Measurements from ENCODE around the gene PIK3CB.
"Not testable (repeated sequence)": the region's sequence is repeated elsewhere in the genome, so short reads cannot be mapped to it uniquely, and the experiment has no call there.

PIK3CB gene

DNA sequence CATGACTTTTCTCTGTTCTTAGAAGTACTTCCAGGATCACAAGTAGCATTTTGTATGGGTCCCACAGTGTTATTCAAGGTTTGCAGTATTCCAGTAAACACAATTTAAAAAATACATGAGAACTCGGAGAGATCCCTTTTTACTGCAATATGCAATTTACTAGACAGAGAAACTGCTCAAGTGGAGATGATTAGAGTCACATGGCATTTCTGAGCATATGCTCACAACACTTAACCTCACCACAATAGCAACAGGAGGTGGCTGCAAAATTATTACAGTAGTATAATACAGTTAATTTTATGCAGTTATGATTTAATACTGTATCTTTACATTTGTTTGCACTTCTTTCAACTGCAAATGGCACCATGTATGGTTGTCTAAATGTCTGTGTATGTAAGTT, 87.5 kb downstream of the PIK3CB start:
- no peak for DNase-seq (ENCODE audit: low spot score)

DNA sequence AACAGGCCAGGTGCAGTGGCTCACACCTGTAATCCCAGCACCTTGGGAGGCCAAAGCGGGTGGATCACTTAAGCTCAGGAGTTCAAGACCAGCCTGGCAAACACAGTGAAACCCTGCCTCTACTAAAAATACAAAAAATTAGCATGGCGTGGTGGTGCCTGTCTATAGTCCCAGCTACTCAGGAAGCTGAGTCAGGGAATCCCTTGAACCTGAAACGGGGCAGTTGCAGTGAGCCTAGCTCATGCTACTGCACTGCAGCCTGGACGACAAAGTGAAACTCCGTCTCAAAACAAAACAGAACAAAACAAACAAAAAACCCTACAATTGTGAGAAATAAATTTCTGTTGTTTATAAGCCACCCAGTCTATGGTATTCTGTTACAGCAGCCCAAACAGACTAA, 94.7 kb downstream of the PIK3CB start:
- no peak for DNase-seq (ENCODE audit: low spot score)

DNA sequence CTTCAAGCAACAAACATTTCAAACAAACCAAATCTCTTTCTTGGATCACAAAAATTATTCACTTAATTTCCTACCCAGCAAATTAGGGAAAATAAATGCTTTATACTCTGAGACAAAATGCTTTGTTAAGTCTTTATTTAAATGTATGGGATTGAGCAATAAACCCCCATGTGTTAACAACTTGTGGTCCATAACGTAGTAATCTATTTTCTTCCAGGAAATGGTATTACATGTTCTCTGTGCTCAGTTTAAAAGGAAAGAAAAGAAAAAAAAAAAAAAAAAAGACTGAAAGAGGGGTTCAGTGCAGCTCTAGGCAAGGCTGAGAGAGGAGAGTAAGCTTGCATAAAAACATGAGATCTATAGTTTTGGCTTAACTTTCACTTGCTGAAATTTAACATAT, 102.3 kb downstream of the PIK3CB start:
- no peak for DNase-seq (ENCODE audit: low spot score)

DNA sequence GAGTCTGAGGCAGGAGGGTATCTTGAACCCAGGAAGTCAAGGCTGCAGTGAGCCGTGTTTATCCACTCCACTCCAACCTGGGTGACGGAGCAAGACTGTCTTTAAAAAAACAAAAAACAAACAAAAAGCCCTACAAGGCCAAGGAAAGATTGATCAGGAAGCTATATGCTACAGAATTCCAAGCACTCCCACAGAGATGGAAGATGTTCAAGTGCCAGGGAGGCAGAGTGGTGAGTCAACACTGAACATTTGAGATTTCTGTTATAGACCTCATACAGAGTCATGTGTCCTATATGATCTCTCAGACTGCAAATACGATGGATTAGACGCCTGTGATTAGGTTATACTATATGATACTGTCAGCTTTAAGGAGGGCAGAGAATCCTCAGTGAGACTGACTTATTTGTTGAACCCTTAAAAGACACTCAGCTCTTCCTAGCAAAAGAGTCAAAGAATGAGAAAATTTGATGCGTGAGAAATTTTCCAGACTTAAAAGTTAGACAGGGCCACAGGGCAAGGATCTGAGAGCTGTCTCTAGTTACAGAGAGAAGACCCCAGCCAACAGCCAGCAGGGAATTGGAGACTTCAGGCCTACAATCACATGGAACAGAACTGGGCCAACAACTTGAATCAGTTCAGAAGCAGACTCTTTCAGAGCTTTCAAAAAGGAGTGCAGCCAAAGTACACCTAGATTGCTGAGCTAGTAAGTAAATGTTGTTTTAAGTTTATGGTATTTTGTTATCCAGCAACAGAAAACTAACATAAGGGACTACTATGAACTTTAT, 107.6 kb downstream of the PIK3CB start:
- peak; percentile 22 for DNase-seq (ENCODE audit: low spot score)

DNA sequence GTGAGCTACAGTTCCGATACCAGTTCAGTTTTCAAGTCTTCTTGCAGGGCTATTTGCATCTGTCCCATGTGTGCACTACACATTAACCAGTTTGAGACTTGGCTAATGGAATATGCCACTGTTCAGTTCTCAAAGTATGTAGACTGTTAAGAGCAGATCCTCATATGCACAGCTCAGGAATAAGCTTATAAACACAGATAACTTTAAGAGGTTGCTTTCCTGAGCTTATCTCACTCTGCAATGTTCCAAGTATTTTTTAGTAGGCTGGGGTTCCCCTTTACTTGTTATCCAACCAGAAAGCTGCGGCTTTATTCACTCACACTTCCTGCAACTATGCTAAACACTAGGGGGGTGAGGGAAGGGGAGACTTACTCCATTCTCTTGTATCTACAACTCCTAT, 108.7 kb downstream of the PIK3CB start:
- not testable (repeated sequence) for DNase-seq (ENCODE audit: low spot score)

DNA sequence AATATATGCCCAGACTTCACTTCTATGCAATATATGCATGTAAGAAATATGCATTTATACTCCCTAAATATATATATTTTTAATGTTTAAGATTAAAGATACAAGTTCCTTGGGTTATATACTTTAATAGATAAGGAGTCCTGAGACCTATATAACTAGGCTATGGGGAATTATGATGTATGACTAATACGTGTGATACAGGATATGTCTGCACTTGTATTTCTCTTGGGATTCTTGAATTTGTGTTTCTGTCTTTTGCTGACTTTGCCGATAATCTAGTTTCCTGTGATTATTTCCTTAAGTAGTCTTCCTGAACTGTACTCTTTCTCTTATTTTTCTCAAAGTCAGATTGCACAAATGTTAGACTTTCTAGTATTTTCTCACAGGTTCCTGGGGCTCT, 109.6 kb downstream of the PIK3CB start:
- no peak for DNase-seq (ENCODE audit: low spot score)

DNA sequence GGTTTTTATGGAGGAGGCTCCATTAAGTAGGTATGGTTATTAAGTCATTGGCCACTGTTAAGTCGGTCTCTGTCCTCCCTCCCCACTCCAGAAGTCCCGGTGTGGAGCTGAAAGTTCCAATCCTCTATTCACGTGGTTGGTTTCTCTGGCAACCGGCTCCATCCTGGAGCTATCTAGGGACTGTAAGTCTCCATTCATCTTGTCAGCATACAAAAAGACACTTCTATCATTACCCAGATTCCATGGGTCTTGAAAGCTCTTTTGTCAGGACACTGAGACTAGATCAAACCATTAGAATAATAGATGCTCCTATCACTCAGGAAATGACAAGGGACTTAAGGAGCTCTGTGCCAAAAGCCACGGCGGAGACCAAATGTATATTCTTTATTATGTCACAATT, 110.3 kb downstream of the PIK3CB start:
- peak; percentile 93 for DNase-seq (ENCODE audit: low spot score)

DNA sequence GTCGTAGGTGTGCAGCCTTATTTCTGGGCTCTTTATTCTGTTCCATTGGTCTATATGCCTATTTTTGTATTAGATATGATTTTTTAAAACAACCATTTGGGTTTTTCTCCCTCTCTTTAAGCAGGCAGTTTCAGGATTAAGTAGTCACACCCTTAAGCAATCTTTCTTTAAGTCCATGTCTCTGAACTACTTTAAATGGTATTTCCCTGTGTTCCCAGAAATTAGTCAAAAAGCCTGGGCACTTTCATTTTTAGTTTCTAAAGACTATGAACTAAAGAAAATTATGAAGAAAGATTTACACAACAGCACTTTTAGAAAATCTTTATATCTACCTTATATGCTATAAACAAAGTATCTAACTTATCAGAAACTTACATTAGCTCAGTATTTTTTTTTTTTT, 115.9 kb downstream of the PIK3CB start:
- DNase-seq (ENCODE audit: low spot score): no peak

DNA sequence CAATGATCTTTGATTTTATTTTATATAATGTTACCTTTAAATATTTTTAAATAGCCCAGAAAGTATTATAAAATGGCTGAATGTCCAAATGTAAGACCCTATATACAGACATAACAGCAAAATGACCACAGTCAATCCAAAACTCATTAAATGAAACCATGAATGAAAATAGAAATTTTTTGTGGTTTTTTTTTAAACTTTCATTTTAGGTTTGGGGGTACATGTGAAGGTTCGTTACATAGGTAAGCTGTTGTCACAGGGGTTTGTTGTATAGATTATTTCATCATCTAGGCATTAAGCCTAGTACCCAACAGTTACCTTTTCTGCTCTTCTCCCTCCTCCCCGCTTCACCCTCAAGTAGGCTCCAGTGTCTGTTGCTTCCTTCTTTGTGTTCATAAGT, 117.4 kb downstream of the PIK3CB start:
- DNase-seq (ENCODE audit: low spot score): no peak

DNA sequence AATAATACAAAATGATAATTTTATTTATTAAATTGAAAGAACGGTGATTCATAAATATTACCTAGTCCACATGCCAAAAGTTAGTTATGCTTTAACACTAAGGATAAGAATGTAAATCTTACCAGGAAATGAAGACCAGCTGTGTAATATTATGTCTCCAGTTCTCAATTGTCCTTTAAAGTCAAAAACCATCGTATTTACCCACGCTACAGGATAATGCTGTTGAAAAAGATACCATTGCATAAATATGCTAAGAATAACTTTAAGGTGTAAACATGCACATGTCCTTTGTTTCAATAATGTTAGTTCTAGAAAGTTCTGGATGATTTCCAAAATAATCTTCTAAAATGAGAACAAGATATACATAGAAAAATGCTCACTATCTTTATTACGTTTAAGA, 122.6 kb downstream of the PIK3CB start:
- DNase-seq (ENCODE audit: low spot score): no peak

DNA sequence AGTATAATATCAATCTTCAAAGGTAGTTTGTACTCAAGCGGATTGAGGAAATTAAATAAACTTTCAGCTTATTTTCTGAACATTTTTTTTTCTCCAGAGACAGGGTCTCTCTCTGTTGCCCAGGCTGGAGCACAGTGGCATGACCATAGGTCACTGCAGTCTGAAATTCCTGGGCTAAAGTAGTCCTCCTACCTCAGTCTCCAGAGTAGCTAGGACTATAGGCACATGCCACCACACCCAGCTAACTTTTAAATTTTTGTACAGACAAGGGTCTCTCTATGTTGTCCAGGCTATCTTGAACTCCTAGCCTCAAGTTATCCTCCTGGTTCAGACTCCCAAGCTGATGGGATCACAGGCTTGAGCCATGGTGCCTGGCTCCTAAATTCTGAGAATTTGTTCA, 129.1 kb downstream of the PIK3CB start:
- no peak for DNase-seq (ENCODE audit: low spot score)

DNA sequence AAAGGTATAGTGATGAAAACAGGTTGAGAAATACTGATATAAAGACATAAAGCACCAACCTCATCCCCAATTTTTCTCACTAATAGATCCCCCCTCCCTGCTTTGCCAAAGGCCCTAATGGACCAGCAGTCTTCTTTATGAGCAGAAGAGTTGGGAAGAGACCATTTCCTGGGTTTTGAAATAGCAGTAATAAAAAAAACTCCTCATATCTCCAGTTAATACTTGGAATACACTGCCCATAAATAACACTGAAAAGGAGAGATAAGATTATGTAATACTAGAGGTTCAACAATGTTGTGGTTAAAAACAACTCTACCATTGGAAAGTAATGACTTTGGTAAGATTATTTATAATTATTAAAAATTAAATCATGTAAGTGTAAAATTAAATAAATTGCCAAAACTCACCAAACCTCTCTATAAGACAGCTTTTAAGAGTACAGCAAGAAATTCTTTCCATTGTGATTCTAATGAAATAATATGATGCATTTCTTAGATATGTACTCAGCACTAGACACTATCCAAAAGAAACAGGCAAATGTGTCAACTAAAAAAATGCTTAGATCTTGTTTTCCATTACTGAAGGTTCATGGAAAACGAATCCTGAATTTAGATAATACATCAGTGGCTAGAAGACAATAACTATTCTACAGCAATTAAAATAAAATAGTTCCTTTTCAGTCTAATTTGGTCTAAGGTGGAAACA, 137.9 kb downstream of the PIK3CB start:
- no peak for DNase-seq (ENCODE audit: low spot score)

DNA sequence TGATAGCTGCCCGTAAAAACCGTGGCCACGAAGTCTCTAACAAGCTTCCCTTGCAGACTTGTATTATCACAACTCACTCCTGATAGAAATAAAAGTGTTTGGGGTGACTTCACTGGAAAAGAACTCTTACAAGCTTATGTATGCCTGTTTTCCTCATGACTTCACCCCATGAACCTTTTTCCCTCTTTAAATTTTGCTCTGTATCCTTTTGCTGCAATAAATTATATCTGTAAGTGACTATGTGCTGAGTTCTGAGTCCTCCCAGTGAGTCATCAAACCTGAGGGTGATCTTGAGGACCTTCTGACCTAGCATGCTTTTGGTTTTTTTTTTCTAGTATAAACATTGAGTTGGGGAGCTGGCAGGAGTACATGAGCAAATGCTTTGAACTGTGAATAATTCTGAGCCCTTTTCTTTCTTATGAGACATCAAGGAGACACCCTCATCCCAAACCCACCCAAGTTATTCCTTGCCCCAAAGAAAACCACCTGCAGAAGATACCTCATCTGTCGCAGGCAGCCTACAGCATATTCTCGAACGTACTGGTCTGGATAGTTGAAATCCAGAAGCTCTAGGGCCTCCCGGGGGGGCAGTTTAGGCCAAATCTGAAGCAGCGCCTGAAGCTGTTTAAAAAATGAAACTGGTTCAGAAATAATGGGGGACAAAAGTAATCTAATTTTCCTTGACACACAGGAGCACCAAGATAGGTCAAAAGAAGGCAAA, 140.3 kb downstream of the PIK3CB start:
- no peak for DNase-seq (ENCODE audit: low spot score)

DNA sequence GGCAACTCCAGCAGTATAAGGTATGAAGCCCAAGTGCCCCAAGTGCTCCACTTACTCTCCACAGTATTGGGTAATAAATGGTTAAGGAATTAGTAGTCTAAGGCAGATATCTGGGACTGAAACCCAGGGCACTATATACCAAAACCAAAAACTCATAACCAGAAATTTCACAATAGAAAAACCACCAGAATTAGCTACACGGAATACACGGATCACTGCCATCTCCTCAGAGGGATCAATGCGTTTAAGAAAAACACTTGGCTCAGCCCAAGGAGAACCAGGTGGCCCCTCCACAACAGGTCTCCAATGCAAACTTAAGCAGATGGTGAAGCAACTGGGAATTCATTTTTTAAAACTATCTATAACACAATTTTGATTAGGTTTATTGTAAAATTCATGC, 142.6 kb downstream of the PIK3CB start:
- DNase-seq (ENCODE audit: low spot score): no peak

DNA sequence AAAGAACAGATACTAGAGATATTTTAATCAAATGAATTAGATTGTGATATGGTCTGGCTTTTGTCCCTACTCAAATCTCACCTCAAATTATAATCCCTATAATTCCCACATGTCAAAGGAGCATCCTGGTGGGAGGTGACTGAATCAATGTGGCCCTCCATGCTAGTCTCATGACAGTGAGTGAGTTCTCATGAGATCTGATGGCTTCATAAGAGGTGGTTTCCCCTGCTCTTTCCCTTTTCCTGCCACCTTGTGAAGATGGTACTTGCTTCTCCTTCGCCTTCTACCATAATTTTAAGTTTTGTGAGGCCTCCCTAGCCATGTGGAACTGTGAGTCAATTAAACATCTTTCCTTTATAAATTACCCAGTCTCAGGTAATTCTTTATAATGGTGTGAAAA, 143.4 kb downstream of the PIK3CB start:
- no peak for DNase-seq (ENCODE audit: low spot score)

DNA sequence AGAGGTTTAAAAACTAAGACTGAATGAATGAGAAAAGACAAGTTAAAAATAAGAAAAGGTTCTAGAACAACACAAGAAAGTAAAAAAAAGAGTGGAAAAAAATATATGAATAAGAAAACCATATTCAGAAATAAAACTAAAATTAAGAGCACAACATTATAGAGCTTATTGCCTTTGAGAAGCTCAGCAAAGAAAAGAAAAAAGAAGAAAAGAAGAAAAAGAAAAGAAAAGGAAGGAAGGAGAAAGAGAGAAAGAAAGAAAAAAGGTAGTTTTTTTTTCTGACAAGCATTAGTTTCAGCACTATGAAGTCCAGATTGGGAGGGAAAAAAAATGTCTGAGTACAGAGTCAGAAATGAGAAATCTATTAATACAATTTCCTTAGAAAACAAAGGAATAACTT, 144.7 kb downstream of the PIK3CB start:
- DNase-seq (ENCODE audit: low spot score): no peak

DNA sequence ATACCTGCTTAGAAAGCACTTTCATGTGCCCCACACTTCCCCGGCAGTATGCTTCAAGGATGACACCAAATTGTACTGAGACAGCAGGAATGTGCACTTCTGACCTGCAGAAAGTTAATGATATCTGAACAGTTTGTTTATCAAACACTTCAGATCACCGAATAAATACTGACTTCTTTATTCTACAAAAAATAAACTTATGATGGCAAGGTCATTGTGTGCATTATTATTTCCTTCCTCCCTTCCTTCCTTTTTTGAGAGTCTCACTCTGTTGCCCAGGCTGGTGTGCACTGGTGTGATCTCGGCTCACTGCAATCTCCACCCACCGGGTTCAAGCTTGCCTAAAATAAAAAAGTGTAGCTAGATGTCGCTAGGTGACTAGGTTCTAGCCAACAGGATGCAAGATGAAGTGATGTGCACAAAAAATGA, 145.8 kb downstream of the PIK3CB start:
- no peak for DNase-seq (ENCODE audit: low spot score)

DNA sequence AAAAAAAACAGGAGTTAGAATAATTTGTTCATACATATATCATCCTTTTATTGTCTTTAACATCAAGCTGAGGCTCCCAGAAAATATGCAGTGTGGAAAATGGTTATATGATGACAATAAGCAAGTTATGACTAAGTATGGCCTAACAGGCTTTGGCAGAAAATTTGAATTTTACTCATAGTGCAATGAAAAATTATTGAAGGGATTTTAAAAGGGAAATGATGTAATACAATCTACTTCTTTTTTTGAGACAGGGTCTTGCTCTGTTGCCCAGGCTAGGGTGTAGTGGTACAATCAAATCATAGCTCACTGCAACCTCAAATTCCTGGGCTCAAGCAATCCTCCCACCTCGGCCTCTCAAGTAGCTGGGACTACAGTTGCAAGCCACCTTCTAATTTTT, 147.5 kb downstream of the PIK3CB start:
- no peak for DNase-seq (ENCODE audit: low spot score)

DNA sequence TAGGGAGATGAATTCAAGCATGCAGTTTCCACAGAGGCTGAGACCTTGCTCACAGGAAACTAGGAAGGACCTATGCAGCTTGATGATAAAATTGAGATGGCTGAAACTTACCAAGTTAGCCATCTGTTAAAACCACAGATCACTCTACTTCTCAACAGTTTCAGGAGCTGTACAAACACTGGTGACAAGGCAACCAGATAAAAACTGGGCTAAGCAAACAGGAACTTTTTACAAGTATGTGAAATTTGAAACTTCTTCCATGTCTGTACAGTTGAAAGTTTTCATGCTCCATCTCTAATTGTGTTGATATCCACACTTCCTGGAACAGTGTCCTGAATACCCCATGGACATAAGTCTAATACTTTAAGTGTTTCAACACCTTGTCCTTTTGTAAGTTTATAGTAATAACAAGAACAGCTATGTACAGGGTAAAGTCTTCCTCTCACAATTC, 147.9 kb downstream of the PIK3CB start:
- no peak for DNase-seq (ENCODE audit: low spot score)

DNA sequence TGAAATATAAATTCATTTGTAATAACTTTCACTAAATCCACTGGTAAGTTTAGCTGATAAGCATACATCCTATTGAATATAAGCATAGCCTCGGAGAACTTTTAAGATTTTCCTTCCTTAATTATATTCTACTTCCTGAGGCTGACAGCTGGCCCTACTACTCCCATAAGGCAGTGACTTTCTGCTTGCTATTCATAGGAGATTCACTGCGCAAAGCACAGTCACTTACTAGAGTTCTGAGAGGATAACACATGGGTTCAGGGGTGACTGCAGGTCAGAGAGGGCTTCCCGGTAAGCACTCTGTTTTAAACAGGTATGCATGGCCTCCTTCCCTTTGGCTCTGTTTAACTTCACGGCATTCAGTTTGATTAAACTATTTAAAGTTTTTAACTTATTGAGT, 150.3 kb downstream of the PIK3CB start:
- no peak for DNase-seq (ENCODE audit: low spot score)

DNA sequence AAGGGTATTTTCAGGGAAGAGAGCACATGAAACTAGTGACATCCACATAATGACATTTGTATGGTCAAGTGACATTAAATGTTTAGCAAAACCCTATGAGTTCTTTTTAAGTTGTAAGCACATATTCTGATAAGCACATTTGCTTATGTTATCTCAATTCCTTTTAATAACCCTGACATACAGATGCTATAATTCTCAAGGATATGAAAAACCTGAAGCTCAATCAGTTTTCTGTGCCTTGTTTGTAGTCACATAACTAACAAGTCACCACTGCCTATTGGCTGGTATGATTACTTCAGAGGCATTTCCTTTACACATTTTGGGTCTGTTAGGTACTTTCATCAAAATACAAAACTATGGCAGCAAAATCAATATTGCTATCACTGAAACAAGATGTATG, 152.1 kb downstream of the PIK3CB start:
- DNase-seq (ENCODE audit: low spot score): no peak

DNA sequence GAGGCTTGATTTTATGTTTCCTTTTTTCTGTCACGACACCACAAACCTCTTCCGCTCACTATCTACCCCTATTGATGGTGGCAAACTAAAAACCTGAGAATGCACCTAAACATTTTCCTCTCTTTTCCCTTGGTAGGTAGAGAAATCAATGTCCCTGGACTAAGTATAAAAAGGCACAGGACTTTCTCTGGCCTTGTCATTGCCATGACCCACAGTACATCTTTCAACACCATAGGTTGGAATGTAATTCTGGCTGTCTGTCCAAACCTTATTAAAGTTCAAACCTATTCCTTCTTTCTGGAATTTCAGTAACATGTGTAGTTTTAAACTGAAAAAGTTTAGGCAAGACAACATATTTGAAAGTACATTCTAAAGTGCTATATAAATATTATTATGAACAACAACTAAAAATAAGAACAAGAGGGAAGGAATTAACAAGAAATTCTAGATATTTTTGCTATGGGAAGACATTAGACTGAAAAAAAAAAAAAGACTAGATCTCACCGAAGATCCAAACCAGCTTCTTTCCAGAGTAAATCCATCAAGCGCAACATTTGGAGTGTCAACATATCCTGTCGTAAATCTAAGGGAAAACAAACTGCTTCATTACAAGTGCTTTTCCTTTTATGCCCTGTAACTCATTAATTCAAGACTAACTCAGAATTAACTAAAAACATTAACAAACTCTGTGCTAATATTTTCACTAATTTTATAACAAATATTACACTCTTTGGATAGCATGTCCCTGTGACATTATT, 153.1 kb downstream of the PIK3CB start:
- DNase-seq (ENCODE audit: low spot score): no peak

Data from COLO829 (cell line).